22Rv1 (cell line): ENCODE results near the gene PADI1.

ENCODE experiments used
- CTCF ChIP-seq: fragments of 450-650 bp; IDR thresholded peaks from 2 replicates; pipeline ENCODE4 v1.5.1; 2017; ENCODE audit warnings: mild to moderate bottlenecking
- ZFX ChIP-seq: fragments of 450-650 bp; IDR thresholded peaks from 2 replicates; pipeline ENCODE4 v1.6.1; 2017; ENCODE audit warnings: antibody characterized with exemption, borderline replicate concordance

- TF ChIP-seq CTCF (no peak), ZFX (no peak)
Measured at GRCh38 chr1:17276568-17276967, 71.6 kb downstream of the PADI1 start.
